ENCODE measurements around the gene ERLIN1. TPM values are rescaled to one million over a fixed set of nuclear protein-coding genes. Genes with fewer than 3 reads are reported as not detected.
"Not testable (repeated sequence)": the region's sequence is repeated elsewhere in the genome, so short reads cannot be mapped to it uniquely, and the experiment has no call there.

The ERLIN1 gene
- total RNA-seq, 1 experiment from 2014 or later, result 79.8 TPM

- H3K9me3 ChIP-seq (ENCODE audit: control insufficient read depth, insufficient read depth, low read depth, low read length), result no peaks in the 10 kb centered on the region
- no peak overlapping the region for H3K27ac ChIP-seq (ENCODE audit: low read length)
- peak; percentile 59; the same call in 1 of the 2 replicates for ATAC-seq
- no peak overlapping the region for H3K4me3 ChIP-seq (ENCODE audit: low read depth in 2 of 2, low read length in 2 of 2)
- POLR2A ChIA-PET, result no interaction called here
- TF ChIP-seq SIN3A (IDR thresholded peaks at IDR 0.05; ENCODE audit: borderline replicate concordance, insufficient read depth, low read depth, low read length) (no peak), POLR2AphosphoS5 (IDR thresholded peaks at IDR 0.05; ENCODE audit: low read depth, low read length) (no peak), CTCF (IDR thresholded peaks at IDR 0.05) (no peak), REST (IDR thresholded peaks at IDR 0.05; ENCODE audit: insufficient read depth in 1 of 2, low read depth in 2 of 2, low read length in 1 of 2) (no peak), TCF7L2 (IDR thresholded peaks at IDR 0.05; ENCODE audit: low read depth, low read length) (no peak)
- no peaks in the 10 kb centered on the region for H3K27me3 ChIP-seq (ENCODE audit: control insufficient read depth, insufficient read depth, low read length)
- no peaks in the 10 kb centered on the region for H3K4me1 ChIP-seq (ENCODE audit: control insufficient read depth, insufficient read depth, low read length)
- H3K36me3 ChIP-seq (ENCODE audit: control insufficient read depth, insufficient read depth, low read length), result no peaks in the 10 kb centered on the region
- CTCF ChIA-PET, result interaction anchor here (0.6 to 0.7 kb wide), 3 partner anchors 283 to 1270 kb away, joined by 3 to 5 read pairs (median 4); no protein-coding TSS in a partner anchor
- in situ Hi-C loops (cut with HindIII; ENCODE audit: low pct_unique_long_range_greater_than_20kb, low sequenced_read_pairs) (no loop called here), intact Hi-C loops (cut with micrococcal nuclease; ENCODE audit: unreplicated experiment) (no loop called here)
- no peak for DNase-seq (ENCODE audit: low read depth, low spot score)
- no TSS peak for BruUV-seq (replicated peaks)
Measured at GRCh38 chr10:100129424-100129823, 56.4 kb downstream of the ERLIN1 start.

GRCh38 chr10:100128951-100129350 is 56.9 kb downstream of the ERLIN1 start:
- BruUV-seq (replicated peaks), result no TSS peak
- Histone ChIP-seq H3K4me3 (ENCODE audit: low read depth in 2 of 2, low read length in 2 of 2) (no peak overlapping the region), H3K27me3 (ENCODE audit: control insufficient read depth, insufficient read depth, low read length) (no peaks in the 10 kb centered on the region), H3K9me3 (ENCODE audit: control insufficient read depth, insufficient read depth, low read depth, low read length) (no peaks in the 10 kb centered on the region), H3K36me3 (ENCODE audit: control insufficient read depth, insufficient read depth, low read length) (no peaks in the 10 kb centered on the region), H3K4me1 (ENCODE audit: control insufficient read depth, insufficient read depth, low read length) (no peaks in the 10 kb centered on the region), H3K27ac (ENCODE audit: low read length) (no peak overlapping the region)
- intact Hi-C loops (cut with micrococcal nuclease; ENCODE audit: unreplicated experiment), result no loop called here
- DNase-seq (ENCODE audit: low read depth, low spot score) (no peak), ATAC-seq (no peak)
- in situ Hi-C loops (cut with HindIII; ENCODE audit: low pct_unique_long_range_greater_than_20kb, low sequenced_read_pairs), result no loop called here
- ChIA-PET CTCF (interaction anchor here (0.7 kb wide), 1 partner anchor 283 kb away, joined by 4 read pairs; no protein-coding TSS in a partner anchor), POLR2A (no interaction called here)
- no peak for TF ChIP-seq CTCF (IDR thresholded peaks at IDR 0.05)
- TF ChIP-seq REST (IDR thresholded peaks at IDR 0.05; ENCODE audit: insufficient read depth in 1 of 2, low read depth in 2 of 2, low read length in 1 of 2), result no peak

GRCh38 chr10:100125335-100125734 is 60.5 kb downstream of the ERLIN1 start:
- in situ Hi-C loops (cut with HindIII; ENCODE audit: low pct_unique_long_range_greater_than_20kb, low sequenced_read_pairs), result not testable (repeated sequence)

More at GRCh38 chr10:100125335-100125734, 60.5 kb downstream of the ERLIN1 start:
- H3K27me3 ChIP-seq (ENCODE audit: control insufficient read depth, insufficient read depth, low read length); ATAC-seq; H3K4me3 ChIP-seq (ENCODE audit: low read depth in 2 of 2, low read length in 2 of 2); intact Hi-C loops (cut with micrococcal nuclease; ENCODE audit: unreplicated experiment); H3K4me1 ChIP-seq (ENCODE audit: control insufficient read depth, insufficient read depth, low read length); H3K27ac ChIP-seq (ENCODE audit: low read length); H3K9me3 ChIP-seq (ENCODE audit: control insufficient read depth, insufficient read depth, low read depth, low read length); BruUV-seq (replicated peaks); CTCF ChIA-PET; H3K36me3 ChIP-seq (ENCODE audit: control insufficient read depth, insufficient read depth, low read length); DNase-seq (ENCODE audit: low read depth, low spot score): not testable (repeated sequence)
- POLR2A ChIA-PET, result interaction anchor here (0.6 kb wide), 1 partner anchor 133 kb away, joined by 3 read pairs; no protein-coding TSS in a partner anchor
